ENCODE data around the gene TMED6.

- TF ChIP-seq, protein P1, sequence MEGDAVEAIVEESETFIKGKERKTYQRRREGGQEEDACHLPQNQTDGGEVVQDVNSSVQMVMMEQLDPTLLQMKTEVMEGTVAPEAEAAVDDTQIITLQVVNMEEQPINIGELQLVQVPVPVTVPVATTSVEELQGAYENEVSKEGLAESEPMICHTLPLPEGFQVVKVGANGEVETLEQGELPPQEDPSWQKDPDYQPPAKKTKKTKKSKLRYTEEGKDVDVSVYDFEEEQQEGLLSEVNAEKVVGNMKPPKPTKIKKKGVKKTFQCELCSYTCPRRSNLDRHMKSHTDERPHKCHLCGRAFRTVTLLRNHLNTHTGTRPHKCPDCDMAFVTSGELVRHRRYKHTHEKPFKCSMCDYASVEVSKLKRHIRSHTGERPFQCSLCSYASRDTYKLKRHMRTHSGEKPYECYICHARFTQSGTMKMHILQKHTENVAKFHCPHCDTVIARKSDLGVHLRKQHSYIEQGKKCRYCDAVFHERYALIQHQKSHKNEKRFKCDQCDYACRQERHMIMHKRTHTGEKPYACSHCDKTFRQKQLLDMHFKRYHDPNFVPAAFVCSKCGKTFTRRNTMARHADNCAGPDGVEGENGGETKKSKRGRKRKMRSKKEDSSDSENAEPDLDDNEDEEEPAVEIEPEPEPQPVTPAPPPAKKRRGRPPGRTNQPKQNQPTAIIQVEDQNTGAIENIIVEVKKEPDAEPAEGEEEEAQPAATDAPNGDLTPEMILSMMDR (conservative IDR thresholded peaks at IDR 0.05 in 1 of 2, IDR thresholded peaks at IDR 0.05 in 1 of 2; ENCODE audit: low read depth in 1 of 2, low read length in 2 of 2), result no peak
- no peak for TF ChIP-seq EZH2 (IDR thresholded peaks at IDR 0.05; ENCODE audit: low read length, missing control alignments)
These were observed 2.0 kb downstream of the TMED6 start for GRCh38 chr16:69349536-69349935.

Data from fibroblast of lung (primary cell).